ENCODE measurements around the gene CXorf49.

DNA sequence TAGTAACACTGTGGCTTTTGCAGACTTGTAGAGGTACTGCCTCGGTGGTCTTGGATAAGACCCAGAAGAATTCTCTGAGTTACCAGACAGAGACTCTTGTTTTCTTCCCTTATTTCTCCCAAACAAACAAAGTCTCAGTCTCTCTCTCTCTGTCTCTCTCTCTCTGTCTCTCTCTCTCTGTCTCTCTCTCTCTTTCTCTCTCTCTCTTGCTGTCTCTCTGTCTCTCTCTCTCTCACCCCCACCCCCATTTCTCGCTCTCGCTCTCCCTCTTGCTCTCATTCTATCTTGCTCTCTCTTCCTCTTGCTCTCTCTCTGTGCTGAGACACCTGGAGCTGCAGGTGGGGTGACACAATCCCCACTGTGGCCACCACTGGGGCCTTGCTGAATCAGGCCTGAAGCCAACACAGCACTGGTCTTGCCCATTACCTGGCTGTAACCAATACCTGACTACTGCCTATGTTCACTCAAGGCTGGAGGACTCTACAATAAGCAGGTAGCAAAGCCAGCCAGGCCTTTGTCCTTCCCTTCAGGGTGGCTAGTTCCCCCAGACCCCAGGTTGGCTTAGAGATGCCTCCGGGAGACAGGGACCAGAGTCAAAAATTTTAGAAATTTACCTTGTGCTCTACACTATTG is 38.4 kb downstream of the CXorf49 start:
- TF ChIP-seq TCF7 (IDR thresholded peaks at IDR 0.05; ENCODE audit: borderline replicate concordance) (no peak), SMC3 (IDR thresholded peaks at IDR 0.05; ENCODE audit: borderline replicate concordance, low read length) (no peak), SPI1 (IDR thresholded peaks at IDR 0.05; ENCODE audit: borderline replicate concordance, insufficient read depth, low read depth, low read length) (no peak), SUZ12 (IDR thresholded peaks at IDR 0.05; ENCODE audit: unreplicated experiment) (no peak), RAD21 (IDR thresholded peaks at IDR 0.05; ENCODE audit: insufficient read depth, low read depth, low read length) (no peak)
- TF ChIP-seq, protein P1, sequence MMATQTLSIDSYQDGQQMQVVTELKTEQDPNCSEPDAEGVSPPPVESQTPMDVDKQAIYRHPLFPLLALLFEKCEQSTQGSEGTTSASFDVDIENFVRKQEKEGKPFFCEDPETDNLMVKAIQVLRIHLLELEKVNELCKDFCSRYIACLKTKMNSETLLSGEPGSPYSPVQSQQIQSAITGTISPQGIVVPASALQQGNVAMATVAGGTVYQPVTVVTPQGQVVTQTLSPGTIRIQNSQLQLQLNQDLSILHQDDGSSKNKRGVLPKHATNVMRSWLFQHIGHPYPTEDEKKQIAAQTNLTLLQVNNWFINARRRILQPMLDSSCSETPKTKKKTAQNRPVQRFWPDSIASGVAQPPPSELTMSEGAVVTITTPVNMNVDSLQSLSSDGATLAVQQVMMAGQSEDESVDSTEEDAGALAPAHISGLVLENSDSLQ (IDR thresholded peaks at IDR 0.05), result no peak
- TF ChIP-seq, protein P2, sequence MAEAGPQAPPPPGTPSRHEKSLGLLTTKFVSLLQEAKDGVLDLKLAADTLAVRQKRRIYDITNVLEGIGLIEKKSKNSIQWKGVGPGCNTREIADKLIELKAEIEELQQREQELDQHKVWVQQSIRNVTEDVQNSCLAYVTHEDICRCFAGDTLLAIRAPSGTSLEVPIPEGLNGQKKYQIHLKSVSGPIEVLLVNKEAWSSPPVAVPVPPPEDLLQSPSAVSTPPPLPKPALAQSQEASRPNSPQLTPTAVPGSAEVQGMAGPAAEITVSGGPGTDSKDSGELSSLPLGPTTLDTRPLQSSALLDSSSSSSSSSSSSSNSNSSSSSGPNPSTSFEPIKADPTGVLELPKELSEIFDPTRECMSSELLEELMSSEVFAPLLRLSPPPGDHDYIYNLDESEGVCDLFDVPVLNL (IDR thresholded peaks at IDR 0.05; ENCODE audit: low read depth, low read length), result no peak
